NCI-H187 treated with DMSO at 0.1 percent for 48 hours (cell line): ENCODE measurements around the gene CTBS.
"Not testable (repeated sequence)": the region's sequence is repeated elsewhere in the genome, so short reads cannot be mapped to it uniquely, and the experiment has no call there.

ENCODE experiments used
- DNase-seq: peaks from one replicate; lab custom pipeline; 2025; lab: John Stamatoyannopoulos, UW

Gene CTBS

DNA sequence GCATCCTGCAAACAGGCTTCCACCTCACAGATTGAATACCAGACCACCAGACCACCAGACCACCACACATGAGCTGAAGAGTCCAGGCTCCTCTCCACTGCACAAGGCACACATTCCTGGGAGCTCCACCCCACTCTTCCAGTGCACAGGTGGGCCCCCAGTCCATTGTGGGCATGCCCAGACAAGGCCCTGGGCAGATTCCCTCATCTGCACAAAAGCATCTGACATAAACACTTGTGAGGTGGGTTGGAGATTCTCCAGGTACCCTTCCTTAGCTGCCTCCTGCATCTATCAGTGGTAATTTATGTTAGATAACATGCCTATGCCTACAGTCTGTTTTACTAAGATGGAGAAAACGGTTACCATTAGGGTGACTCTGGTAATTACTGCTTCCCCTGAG, 11.6 kb upstream of the CTBS start:
- DNase-seq: no peak

DNA sequence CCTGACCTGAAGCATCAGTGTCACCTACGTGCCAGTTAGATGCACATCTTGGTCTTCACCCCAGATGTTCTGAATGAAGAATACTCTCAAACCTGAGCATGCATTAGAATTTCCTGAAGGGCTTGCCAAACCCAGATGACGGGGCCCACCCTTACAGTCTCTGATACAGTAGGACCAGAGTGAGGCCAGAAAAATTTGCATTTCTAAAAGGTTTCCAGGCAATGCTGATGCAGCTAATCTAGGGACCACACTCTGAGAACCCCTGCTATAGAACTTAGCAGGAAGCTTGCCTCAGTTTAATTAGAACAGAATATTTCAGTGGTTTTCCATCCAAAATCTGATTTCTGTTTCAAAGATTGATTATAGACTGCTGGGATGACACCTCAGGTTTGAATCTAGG, 9.9 kb upstream of the CTBS start:
- no peak for DNase-seq

DNA sequence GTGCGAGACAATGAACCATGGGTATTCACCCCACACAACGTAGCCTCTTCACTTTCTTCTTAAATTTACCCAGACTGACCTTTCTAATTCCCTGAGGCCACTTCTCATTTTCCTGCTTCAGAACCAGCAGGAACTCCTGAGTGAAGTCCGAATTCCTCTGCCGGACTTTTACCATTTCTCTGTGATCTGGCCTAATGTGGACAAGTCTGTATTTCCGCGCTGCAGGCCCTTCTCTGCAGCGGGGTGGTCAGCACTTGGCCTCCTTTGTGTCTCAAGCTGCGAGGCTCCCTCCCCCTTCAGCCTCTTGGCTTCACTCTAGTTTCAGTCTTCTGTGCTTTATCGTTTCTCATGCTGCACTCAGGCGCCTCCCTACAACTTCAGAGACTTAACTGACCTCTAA, 9.4 kb upstream of the CTBS start:
- no peak for DNase-seq

DNA sequence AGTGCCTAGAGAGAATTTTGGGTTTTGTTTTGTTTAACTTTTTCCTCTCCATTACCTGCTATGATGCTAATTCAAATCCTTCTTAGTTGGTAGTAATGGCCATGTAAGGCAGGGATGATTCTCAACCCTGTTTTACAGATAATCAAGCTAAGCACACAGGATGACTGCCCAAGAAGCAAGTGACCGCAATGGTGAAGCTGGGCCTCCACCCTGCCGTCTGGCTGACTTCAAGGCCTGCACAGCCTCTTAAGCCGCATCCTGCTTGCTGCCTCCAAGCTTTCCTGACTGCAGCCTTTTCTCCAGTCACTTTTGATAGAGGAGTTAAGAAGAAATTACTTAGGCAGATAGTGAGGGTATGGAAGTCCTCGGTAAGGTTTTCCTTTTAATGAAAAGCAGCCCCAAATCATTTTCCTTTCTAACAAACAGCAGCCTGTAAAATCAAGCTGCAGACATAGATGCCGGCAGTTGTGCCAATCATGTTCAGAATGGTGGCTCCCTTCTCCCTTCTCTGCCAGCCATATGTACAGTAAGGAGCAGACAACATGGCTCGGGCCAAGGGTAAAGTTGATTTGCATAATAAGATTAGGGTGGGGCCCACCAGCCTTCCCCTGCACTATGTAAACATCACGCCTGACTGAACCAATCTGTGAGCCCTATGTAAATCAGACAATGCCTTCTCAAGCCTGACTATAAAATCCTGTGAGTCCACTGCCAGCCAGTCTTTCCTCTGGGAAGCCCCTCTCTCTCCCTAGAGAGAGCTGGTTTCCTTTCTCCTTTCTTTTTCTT, 8.8 kb upstream of the CTBS start:
- DNase-seq: no peak

DNA sequence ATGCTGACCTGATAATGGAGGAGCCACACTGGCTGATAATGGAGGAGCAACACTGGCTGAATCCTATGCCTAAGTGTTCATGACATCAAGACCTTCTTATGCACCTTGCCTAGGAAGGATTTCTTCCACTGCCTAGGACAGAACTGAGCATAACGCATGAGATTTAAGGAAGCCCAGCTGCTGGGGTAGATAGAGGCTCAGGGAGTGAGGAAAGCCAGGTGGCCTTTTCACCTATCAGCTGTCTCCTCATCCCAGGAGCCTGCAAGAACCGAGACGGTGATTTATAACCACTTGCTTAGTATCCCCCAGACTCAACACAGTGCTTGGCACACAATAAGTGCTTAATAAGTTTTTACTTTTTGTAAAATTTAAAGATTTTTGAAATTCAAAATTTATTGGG, 7.4 kb upstream of the CTBS start:
- no peak for DNase-seq

DNA sequence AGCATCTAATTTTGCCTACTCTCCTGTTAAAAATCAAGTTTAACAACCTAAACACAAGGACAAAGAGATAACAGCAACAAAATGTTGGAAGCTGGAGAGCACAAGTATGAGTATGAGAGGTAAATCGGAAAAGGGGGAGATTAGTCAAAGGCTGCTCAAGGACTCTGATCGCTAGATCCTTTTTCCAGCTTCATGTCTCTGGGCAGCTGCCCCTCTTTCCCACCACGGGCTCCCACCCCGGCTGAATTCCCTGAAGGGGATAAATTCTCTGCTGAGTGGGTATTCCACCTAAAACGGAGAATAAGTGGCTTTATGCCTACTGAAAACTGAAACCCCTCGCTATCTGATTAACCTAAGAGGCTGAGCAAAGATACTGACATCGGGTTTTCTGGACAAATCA, 696 bp upstream of the CTBS start:
- DNase-seq: no peak

DNA sequence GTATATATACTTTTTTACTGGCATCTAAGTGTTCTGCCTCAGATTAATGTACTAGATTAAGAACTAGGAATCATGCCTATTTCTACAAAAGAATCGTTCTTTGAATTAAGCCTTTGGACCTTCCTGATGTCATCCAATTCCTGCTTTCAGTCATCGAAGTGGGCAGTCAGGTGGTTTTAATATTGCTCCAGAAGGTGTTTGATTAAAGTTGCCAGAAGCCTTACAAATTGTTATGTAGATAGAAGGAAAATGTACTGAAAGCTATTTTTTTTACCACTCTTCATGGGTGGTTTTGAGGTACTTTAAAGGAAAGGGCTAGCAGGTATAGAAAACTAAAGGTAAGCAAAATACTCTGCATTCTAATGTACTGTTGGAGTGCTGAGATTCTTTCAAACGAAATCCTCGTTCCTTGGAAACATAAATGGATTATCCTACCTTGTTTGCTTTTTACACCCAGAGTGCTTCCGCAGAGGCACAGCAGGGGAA, 716 bp downstream of the CTBS start:
- DNase-seq: no peak

DNA sequence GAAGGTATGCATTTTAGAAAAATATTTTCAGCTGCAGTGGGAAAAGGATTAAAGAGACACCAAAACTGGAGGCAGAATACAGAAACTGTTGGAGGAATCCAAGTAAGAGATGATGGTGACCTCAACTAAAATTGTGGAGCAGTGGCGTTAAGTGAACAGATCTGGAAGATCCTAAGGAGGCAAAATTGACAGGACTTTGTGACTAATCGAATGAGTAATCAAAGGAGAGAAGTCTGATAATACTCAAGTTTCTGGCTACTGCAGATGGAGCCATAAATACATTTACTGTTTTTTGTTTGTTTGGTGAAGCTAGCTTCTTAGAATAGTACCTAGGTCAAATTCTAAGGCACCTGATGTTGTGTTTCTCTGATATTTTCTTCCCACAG, 3.1 kb downstream of the CTBS start:
- DNase-seq: no peak

DNA sequence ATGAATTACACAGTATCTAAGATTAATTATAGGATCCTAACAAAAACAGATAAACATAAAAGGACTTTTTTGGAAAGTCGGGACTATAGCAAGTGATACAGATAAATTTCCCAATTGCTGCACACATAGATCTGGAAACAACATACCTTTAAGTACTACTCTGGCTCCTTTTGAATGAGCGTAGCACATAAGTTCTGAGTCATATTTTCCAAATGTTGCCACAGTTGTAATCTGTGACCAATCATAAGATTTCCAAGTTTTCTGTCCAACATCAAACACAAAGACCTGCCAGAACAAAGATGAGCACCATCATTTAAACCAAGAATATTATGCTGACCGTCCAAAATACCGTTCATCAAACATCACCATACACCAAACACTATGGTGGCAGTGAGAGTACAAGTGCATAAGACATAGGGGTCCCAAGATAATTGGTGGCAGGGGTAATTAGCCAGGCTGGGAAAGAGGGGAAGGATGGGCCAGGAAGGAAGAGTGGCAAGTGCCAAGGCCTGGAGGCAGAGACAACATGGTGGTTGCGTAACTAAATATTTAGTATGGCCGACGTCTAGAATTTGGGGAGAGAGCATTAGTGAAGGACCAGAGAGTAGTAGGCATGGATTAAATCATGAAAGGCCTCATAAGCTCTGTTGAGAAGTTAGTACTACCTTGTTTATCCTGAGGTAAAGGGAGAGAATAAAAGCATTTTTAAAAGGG, 3.6 kb downstream of the CTBS start:
- DNase-seq: no peak

DNA sequence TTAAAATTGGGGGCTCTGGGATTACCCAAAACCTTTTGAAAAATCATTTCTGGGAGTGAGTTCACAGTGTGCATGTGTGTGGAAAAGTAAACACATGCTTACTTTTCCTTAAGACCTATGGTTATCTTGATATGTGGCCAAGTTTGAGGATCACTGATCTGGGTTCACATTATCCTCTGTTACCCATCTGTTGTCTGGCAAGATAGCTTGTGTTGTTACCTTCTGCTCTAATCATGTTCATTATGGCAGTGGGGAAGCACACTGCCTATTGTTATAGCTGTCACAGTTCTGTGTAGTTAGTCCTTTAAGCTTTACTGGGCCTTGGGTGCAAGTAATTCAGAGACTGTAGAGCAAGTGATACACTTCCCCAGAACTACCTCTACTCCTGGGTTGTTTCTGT, 5.0 kb downstream of the CTBS start:
- no peak for DNase-seq

DNA sequence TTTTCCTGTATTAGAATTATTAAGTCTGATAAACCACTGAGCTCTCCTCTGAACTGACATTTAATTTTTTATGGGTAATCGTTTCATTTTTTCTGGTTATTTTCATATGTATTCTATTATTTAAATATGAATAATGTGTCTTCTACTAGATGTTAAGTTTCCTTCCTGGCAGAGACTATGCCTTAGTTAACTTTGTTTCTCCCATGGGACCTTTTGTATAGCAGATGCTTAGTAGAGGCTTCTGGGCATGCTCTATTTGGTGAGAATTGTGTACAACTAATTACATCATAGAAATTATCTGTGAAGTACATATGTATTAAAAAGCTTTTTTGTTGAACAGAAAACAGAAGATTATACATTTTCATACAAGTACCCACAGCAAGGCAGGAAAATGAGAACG, 23.4 kb downstream of the CTBS start:
- no peak for DNase-seq

DNA sequence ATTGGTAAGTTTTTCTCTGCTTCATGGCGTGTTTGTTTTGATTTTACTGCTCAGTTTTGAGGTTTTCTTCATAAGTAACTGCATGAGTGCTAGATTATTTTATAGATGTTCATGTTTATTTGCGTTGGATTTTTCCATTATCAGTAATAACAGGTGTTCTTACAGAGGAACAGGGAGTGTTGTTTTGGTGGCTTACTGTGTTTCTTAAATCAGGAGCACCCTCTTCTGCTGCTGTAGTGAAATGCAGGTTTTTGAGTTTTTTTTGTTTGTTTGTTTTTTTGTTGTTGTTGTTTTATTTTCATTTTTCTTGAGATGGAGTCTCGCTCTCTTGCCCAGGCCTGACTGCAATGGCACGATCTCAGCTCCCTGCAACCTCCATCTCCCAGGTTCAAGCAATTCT, 32.6 kb downstream of the CTBS start:
- DNase-seq: no peak

DNA sequence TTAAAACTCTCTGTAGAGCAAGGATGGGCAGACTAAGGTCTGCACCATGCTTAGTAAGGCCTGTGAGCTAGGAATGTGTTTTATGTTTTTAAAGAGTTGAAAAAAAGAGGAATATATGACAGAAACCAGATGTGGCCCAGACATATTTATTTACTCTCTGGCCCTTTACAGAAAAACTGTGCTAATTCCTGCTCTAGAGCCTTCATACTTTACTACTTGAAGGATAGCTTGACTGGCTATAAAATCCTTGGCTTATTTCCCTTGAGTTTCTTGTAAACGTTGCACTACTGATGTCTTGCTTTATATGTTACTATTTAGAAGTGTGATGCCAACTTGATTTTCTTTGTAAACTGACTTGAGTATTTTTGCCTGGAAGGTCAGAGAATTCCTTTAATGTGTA, 33.5 kb downstream of the CTBS start:
- DNase-seq: no peak

DNA sequence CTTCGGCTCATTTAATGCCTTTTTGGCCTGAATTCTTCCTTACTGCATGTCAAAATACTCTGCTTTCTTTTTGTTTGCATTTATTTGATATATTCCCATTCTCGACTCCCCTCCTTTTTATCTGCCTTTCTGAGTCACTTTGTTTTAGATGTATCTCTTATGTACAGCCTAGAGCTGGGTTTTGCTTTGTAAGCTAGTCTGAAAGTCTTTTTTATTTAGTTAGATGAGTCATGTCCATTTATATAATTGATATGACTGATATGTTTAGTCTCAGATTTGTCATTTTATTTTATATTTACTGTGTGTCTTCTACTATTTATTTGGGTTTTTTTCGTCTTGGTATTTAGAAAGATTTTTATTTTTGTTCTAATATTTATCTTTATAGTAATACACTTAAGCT, 34.3 kb downstream of the CTBS start:
- no peak for DNase-seq

DNA sequence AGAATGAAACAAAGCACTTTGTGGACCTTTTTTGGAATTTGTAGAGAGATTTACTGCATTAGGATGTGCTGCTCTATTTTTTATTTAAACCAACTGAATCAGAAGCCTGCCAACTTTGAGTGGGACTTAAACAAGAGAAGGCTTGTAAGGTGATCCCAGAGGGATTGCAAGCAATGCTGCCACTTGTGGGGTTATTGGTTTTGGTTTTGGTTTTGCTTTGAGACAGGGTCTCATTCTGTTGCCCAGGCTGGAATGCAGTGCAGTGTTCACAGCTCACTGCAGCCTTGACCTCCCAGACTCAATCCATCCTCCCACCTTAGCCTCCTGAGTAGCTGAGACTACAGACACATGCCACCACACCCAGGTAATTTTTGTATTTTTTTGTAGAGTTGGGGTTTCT, 35.6 kb downstream of the CTBS start:
- no peak for DNase-seq

DNA sequence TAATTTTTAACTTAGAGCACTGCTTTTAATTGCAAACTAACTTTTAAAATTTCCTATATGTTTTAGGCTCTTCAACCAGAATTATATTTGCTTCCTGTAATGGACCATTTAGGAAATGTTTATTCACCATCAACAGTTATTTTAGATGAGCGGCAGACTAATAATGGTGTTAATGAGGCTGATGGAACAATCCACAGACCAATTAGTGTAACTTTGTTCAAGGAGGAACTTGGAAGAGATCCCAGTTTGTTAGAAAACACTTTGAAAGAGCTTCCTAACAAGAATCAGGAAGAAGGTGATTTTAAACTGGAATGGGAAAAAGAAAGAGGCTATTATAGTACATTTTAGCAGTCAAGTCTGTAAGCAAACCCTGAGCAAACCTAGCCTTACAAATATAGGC, 48.5 kb downstream of the CTBS start:
- DNase-seq: no peak

DNA sequence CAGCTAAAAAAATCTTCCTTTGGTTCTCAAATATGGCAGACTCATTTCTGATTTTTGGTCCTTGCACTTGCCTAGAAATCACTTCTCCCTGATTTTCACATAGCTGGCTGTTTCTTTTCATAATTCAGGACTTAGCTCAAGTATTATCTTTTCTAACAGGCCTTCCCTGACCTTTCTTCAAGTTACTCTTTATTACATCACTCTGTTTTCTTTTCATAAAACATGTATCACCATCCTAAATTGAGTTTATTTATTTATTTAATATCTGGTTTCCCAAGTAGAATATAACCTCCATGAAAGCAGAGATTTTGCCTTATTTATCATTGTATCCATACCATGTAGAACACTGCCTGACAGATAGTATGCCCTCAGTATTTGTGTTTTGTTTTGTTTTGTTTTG, 49.6 kb downstream of the CTBS start:
- no peak for DNase-seq

DNA sequence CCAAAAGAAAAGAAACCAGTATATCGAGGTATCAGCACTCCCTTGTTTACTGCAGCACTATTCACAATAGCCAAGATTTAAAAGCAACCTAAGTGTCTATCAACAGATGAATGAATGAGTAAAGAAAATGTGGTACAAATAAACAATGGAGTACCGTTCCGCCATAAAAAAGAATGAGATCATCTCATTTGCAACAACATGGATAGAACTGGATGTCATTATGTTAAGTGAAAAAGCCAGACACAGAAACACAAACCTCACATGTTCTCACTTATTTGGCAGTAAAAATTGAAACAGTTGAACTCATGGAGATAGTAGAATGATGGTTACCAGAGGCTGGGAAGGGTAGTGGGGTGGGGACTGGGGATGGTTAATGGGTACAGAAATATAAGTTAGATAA, 63.6 kb downstream of the CTBS start:
- DNase-seq: no peak

DNA sequence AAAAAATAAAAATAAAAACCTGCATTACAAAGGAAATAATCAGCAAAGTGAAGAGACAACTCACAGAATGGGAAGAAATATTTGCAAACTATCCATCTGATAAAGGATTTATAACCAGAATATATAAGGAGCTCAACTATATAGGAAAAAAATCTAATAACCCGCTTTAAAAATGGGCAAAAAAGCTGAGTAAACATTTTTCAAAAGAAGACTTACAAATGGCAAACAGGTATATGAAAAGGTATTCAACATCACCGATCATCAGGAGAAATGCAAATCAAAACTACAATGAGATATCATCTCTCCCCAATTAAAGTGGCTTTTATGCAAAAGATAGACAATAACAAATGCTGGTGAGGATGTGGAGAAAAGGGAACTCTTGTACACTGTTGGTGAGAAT, 64.1 kb downstream of the CTBS start:
- no peak for DNase-seq

DNA sequence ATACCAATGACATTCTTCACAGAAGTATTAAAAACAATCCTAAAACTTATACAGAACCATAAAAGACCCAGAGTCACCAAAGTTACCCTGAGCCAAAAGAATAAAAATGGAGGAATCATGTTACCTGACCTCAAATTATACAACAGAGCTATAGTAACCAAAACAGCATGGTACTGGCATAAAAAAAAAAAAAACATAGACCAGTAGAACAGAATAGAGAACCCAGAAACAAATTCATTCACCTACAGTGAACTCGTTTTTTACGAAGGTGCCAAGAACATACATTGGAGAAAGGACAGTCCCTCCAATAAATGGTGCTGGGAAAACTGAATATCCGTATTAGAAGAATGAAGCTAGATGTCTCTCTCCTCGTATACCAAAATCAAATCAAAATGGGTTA, 65.2 kb downstream of the CTBS start:
- DNase-seq: no peak

DNA sequence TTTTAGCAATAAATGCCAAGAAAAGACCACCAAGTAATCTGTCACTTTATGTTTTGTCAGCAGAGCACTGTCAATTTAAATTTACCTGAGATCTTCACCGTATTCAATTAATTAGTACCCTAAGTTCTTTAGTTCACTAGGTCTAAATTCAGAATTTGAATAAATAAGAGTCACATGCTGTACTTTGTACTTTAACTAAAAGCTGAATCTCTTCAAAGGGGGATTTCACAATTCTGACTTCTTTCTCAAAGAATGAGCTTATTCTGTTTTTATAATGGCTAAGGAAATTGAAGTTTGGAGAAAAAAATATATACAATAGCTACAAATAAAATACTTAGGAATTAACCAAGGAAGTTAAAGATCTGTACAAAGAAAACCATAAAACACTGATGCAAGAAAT, 65.7 kb downstream of the CTBS start:
- no peak for DNase-seq

DNA sequence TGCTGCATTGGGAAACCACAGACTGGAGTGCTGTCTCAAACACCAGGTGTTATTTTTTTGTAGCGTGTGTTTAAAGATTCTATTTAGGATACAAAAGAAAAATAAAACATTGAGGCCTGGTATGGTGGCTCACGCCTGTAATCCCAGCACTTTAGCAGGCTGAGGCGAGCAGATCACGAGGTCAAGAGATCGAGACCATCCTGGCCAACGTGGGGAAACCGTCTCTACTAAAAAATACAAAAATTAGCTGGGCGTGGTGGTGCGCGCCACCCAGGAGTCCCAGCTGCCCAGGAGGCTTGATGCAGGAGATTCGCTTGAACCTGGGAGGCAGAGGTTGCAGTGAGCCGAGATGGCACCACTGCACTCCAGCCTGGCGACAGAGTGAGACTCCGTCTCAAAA, 66.4 kb downstream of the CTBS start:
- DNase-seq: not testable (repeated sequence)

DNA sequence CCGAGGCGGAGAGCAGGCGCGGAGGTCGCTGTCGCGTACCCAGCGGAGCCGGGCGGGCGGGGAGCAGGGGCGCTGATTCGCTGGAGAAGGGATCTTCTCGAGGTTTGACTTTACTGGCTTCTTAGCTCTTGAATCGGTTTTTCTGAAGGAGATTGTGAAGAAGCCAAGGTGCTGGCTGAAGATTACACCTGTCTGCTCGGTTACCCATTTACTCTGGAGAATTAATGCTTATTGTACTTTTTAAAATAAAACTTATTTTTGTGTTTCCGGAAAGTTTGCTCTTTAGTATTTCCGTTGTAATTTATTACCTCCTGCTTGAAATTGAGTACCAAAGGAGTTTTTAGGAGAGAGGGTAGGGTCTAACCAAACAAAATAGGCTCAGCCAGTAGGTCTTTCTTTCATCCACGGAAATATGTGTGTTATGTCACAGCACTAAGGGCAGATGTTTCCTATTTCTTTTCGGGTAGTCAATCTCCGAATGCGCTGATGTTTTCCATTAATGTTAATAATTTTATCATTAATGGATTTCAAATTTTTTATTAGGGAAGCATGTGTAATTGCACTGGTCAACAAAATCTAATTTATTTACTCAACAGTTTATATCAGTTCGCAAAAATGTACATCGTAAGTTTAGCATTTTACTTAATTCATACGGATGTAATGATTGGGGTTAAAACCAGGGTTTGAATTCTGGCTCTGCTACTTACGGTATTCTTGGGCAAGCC, 67.3 kb downstream of the CTBS start:
- DNase-seq: no peak
